ENCODE measurements around the gene NECTIN1. TPM values are rescaled to one million over a fixed set of nuclear protein-coding genes. Genes with fewer than 3 reads are reported as not detected.

NECTIN1 gene
- total and polyA plus RNA-seq, 2 of the 4 experiments (the other 2 are of a cell fraction), result 2.3 to 4.2 TPM

- Histone ChIP-seq H3K56ac (ENCODE audit: extremely low read depth, insufficient read depth, low read length) (no peak overlapping the region), H3K4me2 (ENCODE audit: low read depth, low read length) (no peak overlapping the region), H2BK5ac (ENCODE audit: low read depth, low read length, poor library complexity, severe bottlenecking) (no peak overlapping the region), H2BK120ac (ENCODE audit: low read depth, low read length) (no peak overlapping the region), H3K27me3 (ENCODE audit: control insufficient read depth, insufficient read depth, low read length) (peaks cover 20% of the 10 kb centered on the region; the same call in 1 of the 2 replicates), H3K9me1 (ENCODE audit: insufficient read depth, low read length) (no peaks in the 10 kb centered on the region), H2BK20ac (ENCODE audit: low read depth, low read length) (no peak overlapping the region), H3K9ac (ENCODE audit: low read depth, low read length) (no peak overlapping the region), H3K4me3 (ENCODE audit: insufficient read depth, low read depth, low read length) (no peak overlapping the region), H2AFZ (replicated peaks; ENCODE audit: low read length, poor library complexity) (no peak overlapping the region), H2AK5ac (ENCODE audit: low read depth, low read length) (no peak overlapping the region), H4K20me1 (ENCODE audit: insufficient read depth, low read length) (no peaks in the 10 kb centered on the region), H2AK9ac (replicated peaks; ENCODE audit: low read depth, low read length, poor library complexity) (no peak overlapping the region), H3K36me3 (ENCODE audit: control insufficient read depth, insufficient read depth, low read length) (no peaks in the 10 kb centered on the region), H4K5ac (ENCODE audit: low read depth, low read length) (no peak overlapping the region), H3K79me1 (ENCODE audit: low read depth in 1 of 2, low read length in 2 of 2) (no peaks in the 10 kb centered on the region), H3K27ac (ENCODE audit: insufficient read depth, low read length) (no peak overlapping the region), H3K14ac (replicated peaks; ENCODE audit: low read depth, low read length) (no peak overlapping the region), H3K23ac (ENCODE audit: low read depth, low read length) (no peak overlapping the region), H3K9me3 (ENCODE audit: control insufficient read depth, insufficient read depth, low read length) (no peaks in the 10 kb centered on the region), H3K4me1 (ENCODE audit: control insufficient read depth, insufficient read depth, low read length) (no peaks in the 10 kb centered on the region), H4K91ac (ENCODE audit: insufficient read depth, low read depth, low read length) (no peak overlapping the region), H4K8ac (ENCODE audit: low read depth in 2 of 2, low read length in 2 of 2) (no peak overlapping the region), H2BK15ac (ENCODE audit: low read depth, low read length) (no peak overlapping the region), H3K4ac (ENCODE audit: low read depth, low read length) (no peak overlapping the region), H3K18ac (ENCODE audit: low read depth, low read length) (no peak overlapping the region)
- WGBS, 2 experiments (ENCODE audit: extremely low coverage in 2 of 2, insufficient read length in 1 of 2), result no CpG with 5 or more reads among the region's 5 CpGs
- no TSS peak for BruUV-seq (replicated peaks)
- ChIA-PET CTCF (no interaction called here), POLR2A (ENCODE audit: unreplicated experiment) (no interaction called here)
- intact Hi-C loops (cut with micrococcal nuclease) (no loop called here), dilution Hi-C loops (cut with HindIII; ENCODE audit: low sequenced_read_pairs, unreplicated experiment) (no loop called here), in situ Hi-C loops (cut with MboI; ENCODE audit: low sequenced_read_pairs) (no loop called here)
- ATAC-seq (ENCODE audit: low read depth) (no peak), DNase-seq (no peak)
- no peak for TF ChIP-seq CTCF (conservative IDR thresholded peaks at IDR 0.05; ENCODE audit: low read depth, low read length)
- TF ChIP-seq NFE2L2 (IDR thresholded peaks at IDR 0.05; ENCODE audit: low read depth, low read length), result no peak
- no peak for TF ChIP-seq USF2 (IDR thresholded peaks at IDR 0.05; ENCODE audit: low read depth, low read length)
- no peak for TF ChIP-seq RAD21 (IDR thresholded peaks at IDR 0.05; ENCODE audit: low read length)
- TF ChIP-seq MAFK (IDR thresholded peaks at IDR 0.05; ENCODE audit: low read depth, low read length), result no peak
- TF ChIP-seq ELK1 (IDR thresholded peaks at IDR 0.05; ENCODE audit: borderline replicate concordance, low read depth, low read length), result no peak
- no peak for TF ChIP-seq CEBPB (IDR thresholded peaks at IDR 0.05; ENCODE audit: low read depth, low read length)
- no peak for TF ChIP-seq CHD1 (IDR thresholded peaks at IDR 0.05; ENCODE audit: low read depth, low read length)
- no peak for TF ChIP-seq MXI1 (IDR thresholded peaks at IDR 0.05; ENCODE audit: borderline replicate concordance, low read depth, low read length)
- no peak for TF ChIP-seq FOS (IDR thresholded peaks at IDR 0.05; ENCODE audit: low read depth, low read length)
- TF ChIP-seq MAZ (IDR thresholded peaks at IDR 0.05; ENCODE audit: borderline replicate concordance, low read depth, low read length), result no peak
- no peak for TF ChIP-seq RFX5 (IDR thresholded peaks at IDR 0.05; ENCODE audit: low read depth, low read length)
- TF ChIP-seq SMC3 (IDR thresholded peaks at IDR 0.05; ENCODE audit: low read depth, low read length), result no peak
- no peak for TF ChIP-seq POLR2A (IDR thresholded peaks at IDR 0.05; ENCODE audit: low read depth, low read length)
- TF ChIP-seq RCOR1 (IDR thresholded peaks at IDR 0.05; ENCODE audit: insufficient replicate concordance, low read length), result no peak
- TF ChIP-seq BHLHE40 (IDR thresholded peaks at IDR 0.05; ENCODE audit: low read depth, low read length), result no peak
Measured at GRCh38 chr11:119776651-119777050, 47.7 kb upstream of the NECTIN1 start.

Data from IMR-90 (cell line).